Nephron progenitor cell (in vitro differentiated cells): ENCODE results near the gene IL32.

Experiments used
- DNase-seq: peaks from one replicate; pipeline ENCODE4 v3.0.0; 2021
- H3K27ac Mint-ChIP-seq: 2 replicates; pipeline ENCODE4 v1.8.0; 2021; ENCODE audit warnings: mild to moderate bottlenecking, moderate library complexity, mixed read lengths
- H3K27me3 Mint-ChIP-seq: 2 replicates; pipeline ENCODE4 v1.8.0; 2021; ENCODE audit warnings: mild to moderate bottlenecking, low read depth, mixed read lengths; ENCODE audit not compliant: poor library complexity
- H3K36me3 Mint-ChIP-seq: 2 replicates; pipeline ENCODE4 v1.8.0; 2021; ENCODE audit warnings: low read depth, mixed read lengths
- H3K4me1 Mint-ChIP-seq: 2 replicates; pipeline ENCODE4 v1.8.0; 2021; ENCODE audit warnings: mixed read lengths
- H3K4me3 Mint-ChIP-seq: 2 replicates; pipeline ENCODE4 v1.8.0; 2021; ENCODE audit warnings: mild to moderate bottlenecking, moderate library complexity, mixed read lengths
- H3K9me3 Mint-ChIP-seq: 2 replicates; pipeline ENCODE4 v1.8.0; 2021; ENCODE audit warnings: mild to moderate bottlenecking, moderate library complexity, mixed read lengths
- TF ChIP-seq, protein P1 (sequence below): fragments of 200-600 bp; sonication (generic); IDR thresholded peaks from 2 replicates; pipeline ENCODE4 v1.5.0; 2021; ENCODE audit warnings: antibody characterized with exemption

The IL32 gene

DNA sequence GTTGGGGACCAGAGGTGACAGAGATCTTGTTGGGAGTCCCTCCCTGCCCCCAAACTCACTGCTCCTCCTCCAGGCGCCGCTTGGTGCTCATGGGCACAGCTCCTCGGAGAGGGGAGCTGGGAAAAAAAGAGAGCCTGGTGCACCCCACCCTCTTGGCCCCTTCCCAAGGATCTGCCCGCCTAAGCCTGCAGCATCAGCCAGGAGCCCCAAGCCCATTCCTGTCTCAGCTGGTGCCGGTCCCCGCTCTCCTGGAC lies 42.1 kb upstream of the IL32 start:
- TF ChIP-seq, protein P1, sequence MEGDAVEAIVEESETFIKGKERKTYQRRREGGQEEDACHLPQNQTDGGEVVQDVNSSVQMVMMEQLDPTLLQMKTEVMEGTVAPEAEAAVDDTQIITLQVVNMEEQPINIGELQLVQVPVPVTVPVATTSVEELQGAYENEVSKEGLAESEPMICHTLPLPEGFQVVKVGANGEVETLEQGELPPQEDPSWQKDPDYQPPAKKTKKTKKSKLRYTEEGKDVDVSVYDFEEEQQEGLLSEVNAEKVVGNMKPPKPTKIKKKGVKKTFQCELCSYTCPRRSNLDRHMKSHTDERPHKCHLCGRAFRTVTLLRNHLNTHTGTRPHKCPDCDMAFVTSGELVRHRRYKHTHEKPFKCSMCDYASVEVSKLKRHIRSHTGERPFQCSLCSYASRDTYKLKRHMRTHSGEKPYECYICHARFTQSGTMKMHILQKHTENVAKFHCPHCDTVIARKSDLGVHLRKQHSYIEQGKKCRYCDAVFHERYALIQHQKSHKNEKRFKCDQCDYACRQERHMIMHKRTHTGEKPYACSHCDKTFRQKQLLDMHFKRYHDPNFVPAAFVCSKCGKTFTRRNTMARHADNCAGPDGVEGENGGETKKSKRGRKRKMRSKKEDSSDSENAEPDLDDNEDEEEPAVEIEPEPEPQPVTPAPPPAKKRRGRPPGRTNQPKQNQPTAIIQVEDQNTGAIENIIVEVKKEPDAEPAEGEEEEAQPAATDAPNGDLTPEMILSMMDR = no peak
- H3K4me3 Mint-ChIP-seq = peak overlapping the region; percentile 87
- peaks cover 2% of the 10 kb centered on the region for H3K27me3 Mint-ChIP-seq
- H3K9me3 Mint-ChIP-seq = no peaks in the 10 kb centered on the region
- no peak overlapping the region for H3K27ac Mint-ChIP-seq
- DNase-seq = no peak
- peaks cover 42% of the 10 kb centered on the region for H3K4me1 Mint-ChIP-seq
- peaks cover 23% of the 10 kb centered on the region for H3K36me3 Mint-ChIP-seq

DNA sequence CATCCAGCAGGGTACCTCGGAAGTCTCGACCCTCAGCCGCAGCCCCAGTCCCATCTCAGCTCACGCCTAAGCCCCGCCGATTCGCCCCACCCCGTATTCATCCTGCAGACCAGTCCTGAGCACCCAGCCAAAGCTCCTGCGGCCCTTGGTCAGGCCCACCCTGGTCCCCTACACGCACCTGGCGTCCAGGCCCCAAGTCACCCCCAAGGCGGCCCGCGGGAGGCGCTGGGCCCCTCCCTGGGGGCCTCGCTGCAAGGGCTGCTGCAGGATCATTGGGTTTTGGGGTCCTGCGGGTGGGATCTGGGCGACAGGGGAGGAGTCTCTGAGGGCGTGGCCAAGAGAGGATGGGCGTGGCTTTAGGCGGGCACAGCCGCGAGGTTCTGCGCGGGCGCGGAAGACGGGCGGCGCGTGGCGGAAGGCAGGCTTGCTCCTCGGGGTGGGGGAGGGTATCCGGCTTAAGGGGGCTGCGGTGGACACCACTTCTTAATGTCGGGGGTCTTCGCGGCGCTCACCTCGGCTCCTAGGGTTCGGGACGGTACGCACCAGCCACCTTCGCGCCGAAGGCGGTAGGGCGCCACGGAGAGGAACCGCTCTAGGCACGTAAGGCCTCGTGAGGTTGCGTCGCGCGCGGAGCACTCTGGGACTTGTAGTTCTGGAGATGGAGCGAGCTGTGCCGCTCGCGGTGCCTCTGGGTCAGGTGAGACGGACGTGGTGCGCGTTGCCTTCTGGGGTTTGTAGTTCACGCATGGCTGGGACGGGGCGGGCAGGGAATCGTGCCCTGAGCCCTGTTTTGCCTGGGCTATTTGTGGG lies 41.6 kb upstream of the IL32 start, which contains the start of the genes HCFC1R1 and THOC6:
Gene HCFC1R1 (minus strand): TSS at position 274 of the 810 bp plus-strand sequence. CDS start 1 bp downstream, at position 273.
Gene THOC6 (plus strand): TSS at position 367 of the 810 bp plus-strand sequence. CDS start 292 bp downstream, at position 659.
- H3K4me1 Mint-ChIP-seq = peaks cover 38% of the 10 kb centered on the region
- H3K9me3 Mint-ChIP-seq = no peaks in the 10 kb centered on the region
- peak; percentile 95 for DNase-seq
- H3K4me3 Mint-ChIP-seq = peak within 1 kb of the TSS; percentile 87
- peak within 1 kb of the TSS; percentile 88 for H3K27ac Mint-ChIP-seq
- TF ChIP-seq, protein P1 = no peak
- peaks cover 2% of the 10 kb centered on the region for H3K27me3 Mint-ChIP-seq
- peaks cover 23% of the 10 kb centered on the region for H3K36me3 Mint-ChIP-seq

DNA sequence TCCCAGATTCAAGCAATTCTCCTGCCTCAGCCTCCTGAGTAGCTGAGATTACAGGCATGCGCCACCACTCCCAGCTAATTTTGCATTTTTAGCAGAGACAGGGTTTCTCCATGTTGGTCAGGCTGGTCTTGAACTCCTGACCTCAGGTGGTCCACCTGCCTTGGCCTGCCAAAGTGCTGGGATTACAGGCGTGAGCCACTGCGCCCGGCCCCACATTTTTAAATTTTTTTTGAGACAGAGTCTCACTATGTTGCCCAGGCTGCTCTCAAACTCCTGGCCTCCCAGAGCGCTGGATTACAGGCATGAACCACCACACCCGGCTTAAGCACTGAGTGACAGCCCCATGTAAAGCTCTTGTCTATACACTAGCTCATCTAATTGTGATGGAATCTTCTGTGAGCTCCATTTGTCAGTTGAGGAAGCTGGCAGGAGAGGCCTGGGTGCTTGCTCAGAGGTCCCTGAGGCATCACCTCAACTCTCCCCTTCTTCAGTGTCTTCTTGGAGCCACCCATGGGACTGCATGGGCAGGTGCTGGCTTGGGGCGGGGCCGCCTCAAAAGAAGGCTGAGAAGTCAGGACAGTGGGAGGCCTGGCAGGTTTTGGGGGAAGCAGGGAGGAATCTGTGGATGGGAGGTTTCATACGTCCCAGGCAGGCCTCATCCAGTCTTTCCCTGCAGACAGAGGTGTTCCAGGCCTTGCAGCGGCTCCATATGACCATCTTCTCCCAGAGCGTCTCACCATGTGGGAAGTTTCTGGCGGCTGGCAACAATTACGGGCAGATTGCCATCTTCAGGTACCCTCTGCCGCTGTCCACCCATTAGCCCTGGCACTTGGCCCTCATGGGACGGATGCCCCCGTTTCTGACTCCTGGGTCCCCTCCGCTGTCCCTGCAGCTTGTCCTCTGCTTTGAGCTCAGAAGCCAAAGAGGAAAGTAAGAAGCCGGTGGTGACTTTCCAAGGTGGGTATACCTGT lies 40.1 kb upstream of the IL32 start:
- TF ChIP-seq, protein P1 = no peak
- Mint-ChIP-seq H3K4me3 (no peak overlapping the region), H3K4me1 (peaks cover 38% of the 10 kb centered on the region), H3K27ac (no peak overlapping the region), H3K27me3 (peaks cover 11% of the 10 kb centered on the region), H3K36me3 (peaks cover 23% of the 10 kb centered on the region), H3K9me3 (no peaks in the 10 kb centered on the region)
- DNase-seq = no peak

DNA sequence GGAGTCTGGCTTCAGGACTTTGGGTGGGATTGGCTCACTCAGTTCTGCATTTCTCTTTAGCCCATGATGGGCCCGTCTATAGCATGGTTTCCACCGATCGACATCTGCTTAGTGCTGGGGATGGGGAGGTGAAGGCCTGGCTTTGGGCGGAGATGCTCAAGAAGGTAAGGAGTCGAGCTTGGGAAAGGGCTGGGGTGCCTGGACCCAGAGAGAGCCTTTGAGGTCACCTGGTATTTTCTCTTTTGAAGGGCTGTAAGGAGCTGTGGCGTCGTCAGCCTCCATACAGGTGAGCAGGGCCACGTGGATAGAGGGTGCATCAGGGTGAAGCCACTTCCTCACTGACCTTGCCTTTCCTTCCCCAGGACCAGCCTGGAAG lies 39.4 kb upstream of the IL32 start:
- Mint-ChIP-seq H3K9me3 (no peaks in the 10 kb centered on the region), H3K4me3 (no peak overlapping the region)

DNA sequence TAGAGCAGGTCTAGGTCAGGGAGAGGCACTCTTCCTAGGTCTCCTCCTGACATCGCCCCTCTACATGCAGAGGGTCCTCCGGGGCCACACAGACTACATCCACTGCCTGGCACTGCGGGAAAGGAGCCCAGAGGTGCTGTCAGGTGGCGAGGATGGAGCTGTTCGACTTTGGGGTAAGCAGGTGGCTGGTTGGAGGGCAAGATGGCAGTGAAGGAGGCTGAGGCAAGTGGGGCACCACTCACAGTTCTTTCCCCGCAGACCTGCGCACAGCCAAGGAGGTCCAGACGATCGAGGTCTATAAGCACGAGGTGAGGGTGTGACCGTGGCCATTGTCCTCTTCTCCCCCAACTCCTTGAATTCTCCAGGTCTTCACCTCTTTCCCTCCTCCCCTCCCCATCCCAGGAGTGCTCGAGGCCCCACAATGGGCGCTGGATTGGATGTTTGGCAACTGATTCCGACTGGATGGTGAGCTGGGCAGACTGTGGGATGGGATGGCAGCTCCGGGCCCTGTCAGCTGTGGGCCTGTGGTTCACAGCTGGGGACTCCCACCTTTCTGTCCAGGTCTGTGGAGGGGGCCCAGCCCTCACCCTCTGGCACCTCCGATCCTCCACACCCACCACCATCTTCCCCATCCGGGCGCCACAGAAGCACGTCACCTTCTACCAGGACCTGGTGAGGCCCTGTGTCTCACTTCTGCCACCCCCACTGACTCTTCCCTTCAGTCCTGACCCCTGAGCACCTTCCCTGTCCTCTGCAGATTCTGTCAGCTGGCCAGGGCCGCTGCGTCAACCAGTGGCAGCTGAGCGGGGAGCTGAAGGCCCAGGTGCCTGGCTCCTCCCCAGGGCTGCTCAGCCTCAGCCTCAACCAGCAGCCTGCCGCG lies 38.6 kb upstream of the IL32 start:
- Mint-ChIP-seq H3K27me3 (peaks cover 11% of the 10 kb centered on the region), H3K9me3 (no peaks in the 10 kb centered on the region), H3K27ac (no peak overlapping the region), H3K4me1 (peaks cover 31% of the 10 kb centered on the region), H3K4me3 (peak overlapping the region; percentile 50), H3K36me3 (peaks cover 23% of the 10 kb centered on the region)
- DNase-seq = no peak
- TF ChIP-seq, protein P1 = no peak

More for the DNA sequence above, 39.4 kb upstream of the IL32 start:
- TF ChIP-seq, protein P1 = no peak
- DNase-seq = no peak
- H3K27me3 Mint-ChIP-seq = peaks cover 11% of the 10 kb centered on the region
- H3K4me1 Mint-ChIP-seq = peaks cover 38% of the 10 kb centered on the region
- no peak overlapping the region for H3K27ac Mint-ChIP-seq
- peaks cover 23% of the 10 kb centered on the region for H3K36me3 Mint-ChIP-seq
